Measurements from ENCODE around the gene MYO5C. TPM values are rescaled to one million over a fixed set of nuclear protein-coding genes. Genes with fewer than 3 reads are reported as not detected.

MYO5C gene
- total and polyA plus RNA-seq, 2 of the 13 experiments (the other 11 are each of a cell fraction or from before 2014, with no cell fraction given) = 15.7 to 23.7 TPM

- in situ Hi-C loops (cut with HindIII; ENCODE audit: extremely low pct_ligation_motif_present, low pct_unique_long_range_greater_than_20kb) = no loop called here
- Histone ChIP-seq H4K20me1 (ENCODE audit: insufficient read depth, low read length) (no peaks in the 10 kb centered on the region), H3K4me1 (ENCODE audit: insufficient read depth, low read length) (peaks cover 10% of the 10 kb centered on the region), H3K9ac (ENCODE audit: insufficient read depth, low read depth, low read length) (no peak overlapping the region), H3K4me3 (replicated peaks in 1 of 3; ENCODE audit: insufficient read depth in 1 of 3, low read depth in 2 of 3, low read length in 3 of 3) (no peak overlapping the region), H3K36me3 (replicated peaks in 1 of 2; ENCODE audit: control insufficient read depth in 1 of 2, insufficient read depth in 2 of 2, low read length in 2 of 2) (peaks cover 2 to 4% of the 10 kb centered on the region in 2 experiments; a peak in 3 of 5 replicates), H3K9me3 (ENCODE audit: low read length) (no peaks in the 10 kb centered on the region), H3K27me3 (ENCODE audit: control insufficient read depth in 1 of 2, insufficient read depth in 2 of 2, low read length in 2 of 2) (no peaks in the 10 kb centered on the region), H3K4me2 (ENCODE audit: low read depth, low read length) (no peak overlapping the region), H3K27ac (ENCODE audit: extremely low read length, insufficient read depth, low read length) (no peak overlapping the region), H2AFZ (ENCODE audit: low read length) (no peak overlapping the region), H3K79me2 (ENCODE audit: insufficient read depth, low read length) (no peaks in the 10 kb centered on the region)
- intact Hi-C loops (cut with micrococcal nuclease; ENCODE audit: unreplicated experiment) = no loop called here
- POLR2A ChIA-PET = no interaction called here
- CTCF ChIA-PET (ENCODE audit: low intra/inter-chr PET ratio, low total read pairs) = no interaction called here
- ATAC-seq (no peak), DNase-seq (ENCODE audit: low spot score) (no peak), FAIRE-seq (no peak)
- BruUV-seq (replicated peaks) = no TSS peak
- WGBS (ENCODE audit: low lambda C conversion rate) = 99% methylated on average over 5 of the region's 5 CpGs
- no peak for TF ChIP-seq ZKSCAN1 (IDR thresholded peaks at IDR 0.05; ENCODE audit: low read length)
- no peak for TF ChIP-seq HINFP (CRISPR knock-in tag; IDR thresholded peaks at IDR 0.05; ENCODE audit: low read depth)
- no peak for TF ChIP-seq ARNT (IDR thresholded peaks at IDR 0.05)
- no peak for TF ChIP-seq POGK (CRISPR knock-in tag; conservative IDR thresholded peaks at IDR 0.05)
- no peak for TF ChIP-seq ZNF879 (CRISPR knock-in tag; IDR thresholded peaks at IDR 0.05)
- TF ChIP-seq REPIN1 (CRISPR knock-in tag; IDR thresholded peaks at IDR 0.05; ENCODE audit: borderline replicate concordance, low read depth) = no peak
- no peak for TF ChIP-seq GTF2F1 (IDR thresholded peaks at IDR 0.05; ENCODE audit: low read length)
- TF ChIP-seq ZNF276 (CRISPR knock-in tag; IDR thresholded peaks at IDR 0.05; ENCODE audit: low read depth) = no peak
- no peak for TF ChIP-seq ZSCAN31 (CRISPR knock-in tag; IDR thresholded peaks at IDR 0.05; ENCODE audit: low read depth)
- TF ChIP-seq ATF7-NPFF (CRISPR knock-in tag; IDR thresholded peaks at IDR 0.05; ENCODE audit: low read depth) = no peak
- TF ChIP-seq ZNF567 (CRISPR knock-in tag; IDR thresholded peaks at IDR 0.05; ENCODE audit: borderline replicate concordance) = no peak
- TF ChIP-seq RBFOX2 (IDR thresholded peaks at IDR 0.05; ENCODE audit: low read depth, low read length) = no peak
- TF ChIP-seq IRF1 (CRISPR knock-in tag; IDR thresholded peaks at IDR 0.05; ENCODE audit: low read depth) = no peak
- no peak for TF ChIP-seq ZNF264 (CRISPR knock-in tag; IDR thresholded peaks at IDR 0.05)
- TF ChIP-seq MAFK (conservative IDR thresholded peaks at IDR 0.05 in 1 of 2, IDR thresholded peaks at IDR 0.05 in 1 of 2; ENCODE audit: low read length in 2 of 2) = no peak
Observed at GRCh38 chr15:52148403-52148802, 147.2 kb downstream of the MYO5C start.
